Measurements from ENCODE around the gene NRP1.

Gene NRP1

DNA sequence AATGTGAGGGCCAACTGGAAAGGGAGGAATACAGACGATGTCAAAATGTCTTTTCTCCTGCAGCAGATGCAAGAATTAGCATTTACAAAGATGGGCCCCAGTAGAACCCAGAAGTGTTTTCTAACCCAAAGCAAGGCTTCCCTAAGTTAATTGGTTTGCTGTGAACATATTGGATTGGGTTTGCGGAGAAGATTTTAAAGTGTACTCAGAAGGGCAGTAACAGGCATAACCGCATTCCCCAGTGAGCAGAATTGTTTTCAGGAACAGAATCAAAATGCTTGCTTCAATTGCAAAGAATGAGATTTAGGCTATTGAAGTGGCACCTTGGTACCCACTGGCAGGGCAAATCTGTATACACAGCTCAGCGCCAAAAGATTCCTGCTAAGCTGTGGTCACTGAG, 78.0 kb downstream of the NRP1 start:
- no peak for DNase-seq

DNA sequence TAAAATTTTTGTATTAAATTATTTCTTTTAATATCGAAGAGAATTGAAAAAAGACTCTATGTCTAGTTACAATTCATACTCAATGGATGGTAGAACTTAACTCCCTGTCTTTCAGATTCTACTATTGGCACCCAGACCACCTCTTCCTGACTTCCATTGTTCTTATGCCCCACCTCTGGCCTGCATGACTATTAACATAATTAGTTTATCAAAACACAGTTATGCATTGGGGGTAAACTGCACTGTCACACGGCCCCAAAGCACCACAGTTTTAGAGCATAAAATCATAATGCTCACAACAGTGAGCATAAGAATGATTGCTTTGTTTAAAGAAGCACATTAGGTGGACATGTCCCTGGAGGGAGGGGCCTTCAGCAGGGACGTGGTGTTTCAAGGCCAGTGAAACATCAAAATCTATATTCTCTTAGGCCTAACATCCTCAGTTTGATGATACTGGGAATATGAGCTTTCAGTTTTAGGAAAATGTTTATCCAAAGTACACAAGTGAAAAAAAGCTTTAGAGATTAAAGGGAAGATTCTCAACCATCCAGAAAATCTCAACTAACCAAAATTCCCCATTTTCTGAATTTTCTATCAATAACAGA, 79.8 kb downstream of the NRP1 start:
- DNase-seq, result no peak

DNA sequence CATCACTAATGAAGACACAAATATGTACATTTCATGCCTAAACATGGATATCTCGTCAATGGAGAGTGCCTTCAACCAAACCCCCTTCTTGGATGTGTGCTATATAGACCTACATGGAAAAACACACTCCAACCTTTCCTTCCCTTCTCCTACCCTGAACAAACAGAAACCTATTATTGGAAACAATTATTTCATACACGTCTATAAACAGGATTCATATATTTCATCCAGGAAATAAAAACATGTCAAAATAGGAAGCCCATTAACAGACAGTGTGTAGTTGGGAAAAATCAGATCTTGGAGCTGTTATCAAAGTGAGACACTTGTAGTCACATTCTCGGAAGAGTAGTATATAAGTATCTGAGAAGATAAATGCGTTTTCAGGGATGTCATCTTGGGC, 81.1 kb downstream of the NRP1 start:
- DNase-seq, result no peak

DNA sequence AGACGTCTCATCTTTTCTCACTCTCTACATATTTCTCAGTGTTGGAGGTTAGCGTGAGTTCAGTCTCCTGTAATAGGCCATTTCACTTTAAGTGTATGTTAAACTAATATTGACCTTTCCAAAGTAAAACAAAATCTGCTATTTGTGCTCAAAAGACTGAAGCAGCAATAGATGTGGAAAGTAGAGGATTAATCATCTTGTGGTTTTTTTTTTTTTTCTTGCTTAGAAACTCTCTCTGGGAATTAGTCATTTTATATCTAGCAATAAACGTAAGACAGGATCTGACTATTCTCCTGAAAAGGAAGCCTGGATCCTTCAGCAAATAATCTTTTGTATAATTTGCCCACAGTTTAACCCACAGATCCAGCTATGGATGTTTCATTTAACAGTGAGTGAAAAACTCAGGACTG, 81.7 kb downstream of the NRP1 start:
- DNase-seq, result no peak

DNA sequence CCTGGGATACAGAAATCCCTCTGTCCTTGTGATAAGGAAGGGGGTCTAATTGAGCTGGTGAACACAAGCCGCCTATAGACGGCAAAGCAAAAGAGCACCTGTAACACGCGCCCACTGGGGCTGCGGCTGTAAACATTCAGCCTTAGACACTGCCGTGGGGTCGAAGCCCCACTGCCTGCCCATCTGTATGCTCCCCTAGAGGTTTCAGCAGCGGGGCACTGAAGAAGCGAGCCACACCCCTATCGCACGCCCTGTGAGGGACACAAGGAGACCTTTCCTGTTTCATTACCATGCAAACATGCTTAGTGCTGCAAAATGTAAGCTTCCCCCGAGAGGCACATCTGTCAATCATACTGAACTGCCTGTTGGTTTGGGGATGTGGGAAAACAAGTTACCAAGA, 82.1 kb downstream of the NRP1 start:
- DNase-seq, result no peak

DNA sequence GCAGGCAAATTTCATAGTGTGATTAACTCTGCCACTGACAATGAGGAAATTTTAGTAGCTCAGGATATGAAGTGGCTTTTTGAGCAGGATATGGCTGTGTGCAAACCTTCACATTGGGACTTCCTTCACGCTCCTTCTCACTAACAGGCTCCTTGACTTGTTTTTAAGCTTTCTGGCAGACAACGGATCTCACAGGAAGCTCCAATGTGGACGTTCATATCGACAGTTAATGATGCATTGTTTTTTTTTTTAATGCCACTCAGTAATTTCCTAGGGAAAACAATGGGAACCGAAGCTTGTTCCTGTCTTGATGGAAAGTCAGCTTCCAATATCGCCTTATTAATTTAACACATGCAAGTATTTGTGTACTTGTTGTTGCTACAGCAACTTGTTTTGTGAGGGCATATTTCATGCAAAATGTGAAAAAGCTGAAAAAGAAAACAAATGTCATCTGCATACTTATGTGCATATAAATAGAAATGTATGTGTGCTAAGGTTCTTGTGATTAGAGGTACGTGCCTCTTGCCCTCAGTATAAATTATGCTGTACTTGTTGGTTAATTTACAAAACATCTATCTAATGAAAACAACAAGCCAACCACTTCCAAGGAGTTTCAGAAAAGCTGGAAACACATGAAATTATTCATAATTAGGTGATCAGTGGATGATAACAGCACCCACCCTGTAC, 84.7 kb downstream of the NRP1 start:
- no peak for DNase-seq

DNA sequence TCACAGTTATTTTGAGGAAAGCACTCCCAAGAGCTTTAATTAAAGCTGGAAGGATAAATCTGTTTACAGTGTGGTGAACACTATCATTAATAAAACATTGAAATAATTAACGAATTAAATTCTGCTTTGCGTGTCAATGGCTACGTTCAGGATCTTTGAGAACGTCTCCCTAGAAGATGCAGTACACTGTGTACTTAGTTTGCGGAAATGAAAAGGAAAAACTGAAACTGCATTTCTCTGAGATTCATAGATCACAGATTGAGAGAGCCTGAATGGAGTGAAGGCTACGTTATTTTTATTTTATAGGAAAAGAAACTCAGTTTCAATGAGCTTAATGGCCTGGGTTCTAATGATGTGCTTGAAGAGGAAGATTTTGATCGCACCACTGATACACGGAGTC, 85.3 kb downstream of the NRP1 start:
- no peak for DNase-seq

DNA sequence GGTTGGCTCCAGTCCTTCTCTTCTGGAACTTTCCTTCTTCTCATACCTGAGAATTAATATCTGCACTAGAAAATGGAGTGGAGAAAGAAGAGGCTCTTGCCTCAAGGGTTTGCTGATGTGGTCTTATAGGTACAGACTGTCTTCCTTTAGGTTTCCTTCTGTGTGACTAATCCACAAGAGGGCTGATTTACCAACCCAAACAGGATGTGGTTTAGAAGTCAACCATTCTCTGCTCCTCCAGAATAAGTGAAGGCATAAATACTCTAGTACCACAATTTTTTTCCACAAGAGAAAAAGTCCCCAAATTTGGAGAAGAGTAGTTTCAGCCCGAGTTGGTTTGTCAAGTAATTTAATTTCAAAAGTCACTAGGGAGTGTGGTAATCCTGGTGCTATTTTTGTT, 85.8 kb downstream of the NRP1 start:
- no peak for DNase-seq

DNA sequence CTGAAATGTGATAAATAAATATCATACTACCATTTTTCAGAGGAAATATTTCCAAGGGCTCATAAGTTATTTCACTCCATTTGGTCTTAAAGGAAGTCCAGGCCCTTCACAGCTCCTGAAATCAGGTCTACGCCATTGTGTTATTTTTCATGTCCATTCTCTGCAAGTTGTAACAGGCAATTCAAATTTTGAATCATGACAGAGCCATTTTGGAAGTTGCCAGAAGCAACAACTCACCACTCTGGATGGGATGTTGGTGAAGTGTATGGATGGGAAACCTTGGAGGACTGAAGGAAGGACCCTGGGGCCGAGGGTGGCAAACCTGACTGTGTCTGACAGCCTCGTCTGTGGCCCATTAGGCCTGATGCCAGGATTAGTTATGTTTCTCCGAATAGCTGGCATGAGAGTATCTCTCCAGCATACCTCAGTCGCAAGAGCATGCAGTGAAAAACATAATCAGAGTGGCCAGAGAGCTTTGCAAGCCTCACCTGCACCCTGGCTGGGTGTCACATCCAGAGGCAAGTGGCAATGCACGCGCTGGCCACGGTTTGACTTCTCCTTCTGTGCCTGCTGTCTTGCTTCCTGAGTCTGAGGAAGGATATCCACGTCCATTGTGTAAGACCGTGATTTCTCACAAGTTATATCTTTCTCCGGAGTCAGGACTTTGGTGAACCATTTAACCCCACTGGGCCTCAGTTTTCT, 87.1 kb downstream of the NRP1 start:
- DNase-seq, result no peak

DNA sequence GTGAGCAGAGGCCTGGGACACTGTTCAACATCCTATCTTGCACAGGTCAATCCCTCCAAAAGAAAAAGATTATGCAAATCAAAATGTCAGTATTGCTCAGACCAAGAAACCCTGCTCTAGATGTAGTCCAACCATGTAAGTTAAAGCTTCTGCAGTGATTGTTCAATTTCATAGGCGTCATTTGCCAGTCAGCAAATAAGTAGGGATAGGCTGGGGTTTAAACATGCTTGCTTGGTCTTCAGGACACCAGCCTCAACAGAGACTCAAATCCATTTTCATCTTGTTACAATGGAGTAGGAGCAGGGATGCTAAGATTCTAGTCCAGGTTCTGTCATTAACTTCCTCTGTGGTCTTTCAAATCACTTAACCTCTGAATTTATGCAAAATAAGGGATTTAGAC, 89.1 kb downstream of the NRP1 start:
- no peak for DNase-seq

DNA sequence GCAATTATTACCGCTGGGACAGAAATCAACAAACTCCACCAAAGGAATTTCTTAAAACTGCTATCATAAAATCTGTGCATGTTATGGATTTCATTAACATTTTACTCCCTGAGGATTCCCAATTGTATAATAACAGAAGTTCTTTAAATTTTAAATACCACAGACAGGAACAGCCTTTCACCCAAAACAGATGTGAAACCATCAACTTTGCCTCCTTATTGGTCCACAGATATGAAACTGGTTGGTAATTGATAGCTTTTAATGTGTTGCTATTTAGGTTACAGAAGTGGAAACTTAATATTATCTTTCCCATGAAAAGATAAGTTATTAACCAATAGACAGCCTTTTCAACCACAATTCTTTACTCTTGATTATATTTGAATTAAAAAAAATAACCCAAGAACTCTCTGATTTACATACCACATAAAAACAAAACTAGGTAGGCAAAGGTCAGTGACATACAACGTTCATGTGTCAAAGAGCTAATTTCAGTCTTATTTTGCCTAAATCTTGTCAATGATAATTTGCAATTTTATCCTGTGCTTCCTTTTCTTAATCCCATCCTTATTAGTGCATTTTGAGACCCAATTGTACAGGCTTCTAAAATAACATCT, 90.0 kb downstream of the NRP1 start:
- DNase-seq, result no peak

DNA sequence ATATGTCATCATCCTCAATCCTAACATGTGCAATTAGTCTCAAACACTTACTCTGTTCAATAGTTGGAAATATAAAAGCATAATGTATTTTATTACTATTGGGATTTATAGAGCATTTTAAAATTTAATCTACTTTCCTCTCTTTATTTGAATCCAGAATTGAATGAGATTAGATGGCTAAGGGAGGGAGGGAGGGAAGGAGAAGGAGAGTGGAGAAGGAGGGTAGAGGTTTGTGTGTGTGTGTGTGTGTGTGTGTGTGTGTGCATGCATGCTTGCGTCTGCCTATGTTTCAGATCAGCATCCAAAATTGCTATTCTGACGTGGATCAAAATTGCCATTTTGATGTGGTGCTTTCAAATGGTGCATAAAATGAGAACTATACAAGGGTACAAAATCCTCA, 90.8 kb downstream of the NRP1 start:
- no peak for DNase-seq

DNA sequence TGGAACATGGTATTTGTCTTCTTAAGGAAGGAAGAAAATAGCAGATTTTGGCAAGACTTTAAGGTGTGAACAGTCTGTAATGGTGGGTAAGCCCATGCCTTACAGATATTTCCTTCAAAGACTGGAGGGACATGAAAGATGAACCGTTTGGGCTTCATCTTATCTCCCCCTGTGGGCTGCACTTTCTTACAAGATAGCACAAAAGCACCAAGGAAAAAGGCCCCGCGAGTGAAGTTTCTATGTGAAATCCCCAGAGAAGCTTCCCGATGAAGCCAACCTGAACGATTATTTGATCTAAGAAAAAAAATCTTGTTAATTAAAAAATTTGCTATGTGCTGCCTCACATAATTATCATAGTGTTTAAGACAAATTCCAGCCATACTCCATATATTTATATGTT, 91.5 kb downstream of the NRP1 start:
- DNase-seq, result no peak

DNA sequence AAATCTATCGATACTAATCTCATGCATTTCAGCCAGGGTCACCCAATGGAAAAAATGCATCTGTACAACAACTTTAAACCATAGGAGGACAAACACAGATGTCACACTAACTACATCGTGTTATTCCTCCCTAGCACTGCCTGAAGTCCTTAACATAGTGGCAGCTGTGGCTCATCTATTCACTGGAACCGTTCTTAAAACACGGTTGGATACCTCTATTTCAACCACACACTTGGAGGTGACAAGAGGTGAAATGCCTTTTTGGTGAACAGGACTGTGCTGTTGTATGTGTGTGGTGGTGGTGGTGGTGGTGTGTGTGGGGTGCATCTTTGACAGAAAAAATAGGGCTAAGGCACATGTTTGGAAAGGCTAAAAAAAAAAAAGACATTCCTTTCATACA, 93.1 kb downstream of the NRP1 start:
- no peak for DNase-seq

DNA sequence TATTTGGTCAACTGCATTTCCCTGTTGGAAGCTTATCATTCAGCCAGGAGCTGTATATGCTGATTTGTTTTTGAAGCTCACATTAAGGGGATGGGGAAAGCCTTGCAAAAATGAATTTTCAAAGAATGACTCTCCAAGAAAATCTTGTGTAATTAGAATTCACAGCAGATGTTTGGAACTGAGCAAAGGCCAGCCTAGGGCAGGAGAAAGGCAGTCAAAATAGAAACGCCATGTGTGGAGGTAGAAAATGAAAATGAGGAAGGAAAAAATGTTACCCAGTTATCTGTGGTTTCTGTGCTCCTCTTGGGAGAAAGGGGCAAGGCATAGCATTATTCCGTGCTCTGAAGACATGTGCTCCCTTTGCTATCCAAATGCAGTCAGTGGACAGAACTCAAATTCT, 93.5 kb downstream of the NRP1 start:
- DNase-seq, result no peak

DNA sequence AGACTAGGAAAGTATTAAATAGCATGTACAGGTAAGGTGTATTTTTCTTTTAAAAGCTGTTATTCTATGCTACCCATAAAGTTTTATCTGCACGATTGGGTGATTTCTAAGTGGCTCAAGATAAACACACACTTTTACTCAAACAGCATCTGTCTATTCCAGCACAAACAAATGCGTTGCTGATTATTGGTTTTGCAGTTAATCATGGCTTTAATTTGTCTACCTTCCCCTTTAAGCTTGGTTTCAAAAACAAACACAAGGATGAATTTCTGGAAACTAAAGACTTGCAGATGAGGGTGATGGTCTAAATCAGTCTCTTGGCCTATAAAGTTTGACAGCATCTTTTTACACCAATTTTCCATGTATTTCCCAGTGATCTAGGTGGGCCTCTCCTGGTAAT, 94.2 kb downstream of the NRP1 start:
- DNase-seq, result no peak

DNA sequence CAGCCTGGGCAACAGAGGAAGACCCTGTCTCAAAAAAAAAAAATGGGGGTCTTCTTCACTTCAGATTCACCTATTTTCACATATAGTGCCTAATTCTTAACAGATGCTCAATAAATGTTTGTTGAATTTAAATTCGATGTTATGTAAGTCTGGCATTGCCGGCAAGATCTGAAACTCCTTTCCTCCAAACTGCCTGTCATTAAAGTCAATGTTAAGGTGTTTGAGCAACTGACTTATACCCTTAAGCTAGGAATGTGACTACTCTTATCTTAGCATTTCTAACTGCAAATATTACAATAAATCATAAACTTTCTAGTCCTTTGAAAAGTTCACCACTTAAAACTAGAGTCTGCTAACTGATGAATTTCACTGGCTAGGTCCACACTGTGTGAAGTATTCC, 95.2 kb downstream of the NRP1 start:
- DNase-seq, result no peak

DNA sequence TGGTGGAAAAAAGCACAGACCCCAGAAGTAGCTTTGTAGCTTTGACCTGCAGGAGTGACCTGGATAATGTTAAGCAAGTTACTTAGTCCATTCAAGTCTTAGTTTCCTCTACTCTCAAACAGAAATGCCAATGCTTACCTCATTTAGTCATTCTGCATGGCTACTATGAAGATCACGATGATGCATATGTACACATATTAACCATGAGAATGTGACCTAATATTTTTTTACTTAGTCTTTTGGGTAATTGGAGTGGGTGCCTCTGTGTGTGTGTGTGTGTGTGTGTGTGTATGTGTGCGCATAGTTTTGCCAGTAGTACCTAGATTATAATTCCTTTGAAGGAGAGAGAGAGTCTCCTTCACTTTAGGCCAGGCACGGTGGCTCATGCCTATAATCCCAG, 95.8 kb downstream of the NRP1 start:
- no peak for DNase-seq

DNA sequence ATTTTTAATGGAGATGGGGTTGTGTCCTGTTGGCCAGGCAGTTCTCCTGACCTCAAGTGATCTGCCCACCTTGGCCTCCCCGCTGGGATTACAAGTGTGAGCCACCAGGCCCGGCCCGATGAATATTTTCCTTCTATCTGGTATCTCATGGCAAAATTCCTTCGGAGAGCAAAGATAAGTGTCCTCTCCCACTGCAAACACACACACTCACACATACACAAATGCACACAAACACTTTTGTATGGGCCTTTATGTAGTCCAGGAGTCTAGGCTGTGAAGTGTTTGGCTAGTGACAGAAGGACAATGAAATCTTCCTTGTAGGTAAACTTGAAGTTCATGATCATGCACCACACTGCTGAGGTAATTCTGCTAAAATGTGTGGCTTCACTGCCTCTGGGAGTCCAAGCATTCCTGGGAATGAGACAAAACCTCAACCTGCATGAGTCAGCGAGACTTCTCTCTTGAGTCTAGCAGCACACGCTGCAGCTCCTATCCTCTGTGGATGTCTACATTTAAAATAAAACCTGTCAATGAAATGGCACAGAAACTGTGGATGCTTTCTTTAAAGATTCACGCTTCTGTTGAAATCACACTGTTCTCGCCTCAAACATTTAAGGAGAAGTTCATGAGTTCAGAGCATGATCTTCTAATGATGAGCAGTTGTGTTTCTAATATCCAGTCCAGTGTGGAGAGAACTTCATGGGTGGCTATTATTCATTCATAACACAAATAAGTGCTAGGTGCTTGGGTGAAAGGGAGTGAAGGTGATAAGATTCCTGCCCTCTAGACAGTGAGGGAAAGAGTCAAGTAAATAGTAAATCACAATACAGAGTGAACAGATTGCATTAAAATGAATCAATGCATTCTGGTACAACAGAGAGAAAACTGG, 96.5 kb downstream of the NRP1 start:
- no peak for DNase-seq

DNA sequence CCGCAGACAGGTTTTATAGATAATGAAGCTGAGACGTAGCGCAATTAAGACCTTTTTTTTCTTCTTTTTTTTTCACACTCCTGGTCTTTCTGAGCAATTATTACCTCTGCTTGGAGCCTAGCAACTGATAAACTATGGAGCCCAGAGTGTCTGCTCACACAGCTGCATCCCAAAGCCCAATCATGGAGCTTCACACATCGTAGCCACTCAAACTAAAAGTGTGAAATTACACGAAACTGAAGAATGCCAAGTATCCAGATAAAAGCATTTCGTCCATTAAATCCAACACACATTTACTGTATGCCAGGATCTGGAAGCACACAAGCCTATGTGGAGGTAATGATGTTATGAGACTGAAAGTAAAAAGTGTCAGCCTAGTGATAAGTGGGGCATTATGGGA, 97.6 kb downstream of the NRP1 start:
- DNase-seq, result no peak

DNA sequence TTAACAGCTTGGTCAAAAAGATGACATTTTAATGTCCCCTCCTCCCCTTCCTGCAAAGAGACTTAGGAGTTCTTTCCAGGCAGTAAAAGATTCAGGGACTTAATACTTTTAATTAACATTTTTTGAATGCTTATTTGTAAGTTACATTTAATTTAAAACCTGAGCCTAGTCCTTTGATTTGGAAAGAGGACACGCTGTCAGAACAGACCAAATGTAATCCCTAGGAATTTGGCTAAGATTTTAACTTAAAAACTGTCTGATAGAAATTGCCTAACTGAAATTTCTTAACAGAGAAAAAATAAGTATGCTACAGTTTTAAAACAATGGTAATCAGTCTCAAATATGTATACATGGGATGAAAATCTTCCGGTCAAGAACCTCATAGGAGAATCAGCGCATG, 98.5 kb downstream of the NRP1 start:
- DNase-seq, result no peak

DNA sequence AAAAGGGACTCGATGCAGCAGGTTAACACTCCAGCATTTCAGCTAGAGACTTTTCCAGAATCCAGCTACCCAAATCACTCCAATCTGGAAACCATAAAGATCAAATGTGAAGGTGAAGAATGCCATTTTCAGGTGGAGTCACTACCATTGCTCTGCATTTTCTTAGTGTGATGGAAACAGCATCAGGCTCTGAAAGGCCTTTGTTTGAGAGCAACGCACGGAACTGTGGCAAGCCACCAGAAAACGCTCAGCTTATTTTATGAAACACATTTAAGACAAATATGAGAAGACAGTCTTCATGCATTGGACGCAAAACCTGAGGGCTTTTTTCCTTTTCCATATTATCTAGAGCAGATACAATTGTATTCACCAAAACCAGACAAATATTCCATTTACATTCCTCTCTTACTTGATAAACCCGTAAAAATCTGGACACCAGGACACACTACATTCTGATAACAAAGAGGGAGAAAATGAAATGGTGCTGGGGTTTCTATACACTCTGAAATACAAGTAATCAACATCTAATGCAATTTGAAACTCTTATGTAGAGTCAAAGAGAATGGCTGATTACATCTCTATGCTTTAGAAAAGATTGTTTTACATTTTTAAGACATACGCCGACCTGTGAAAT, 99.1 kb downstream of the NRP1 start:
- DNase-seq, result no peak

DNA sequence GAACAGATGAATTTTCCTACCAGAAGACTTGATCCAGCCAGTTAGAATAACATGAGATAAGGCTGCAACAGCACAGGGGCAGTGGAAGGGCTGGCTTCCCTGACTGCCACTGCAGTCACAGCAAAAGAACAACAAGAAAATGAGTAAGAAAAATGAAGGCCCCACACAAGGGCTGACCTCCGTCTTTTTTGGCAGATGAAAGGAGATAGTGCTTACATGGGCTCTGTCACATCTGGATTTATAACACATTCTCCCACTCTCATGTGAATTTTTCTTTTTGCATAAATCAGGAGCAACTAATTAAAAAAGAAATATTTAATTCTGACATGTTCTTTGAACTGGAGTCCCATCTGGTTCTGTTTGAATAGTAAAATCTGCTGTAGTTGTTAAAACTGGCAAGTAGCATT, 99.6 kb downstream of the NRP1 start:
- DNase-seq, result no peak
